HG02623 (cell line): ENCODE data around the gene SURF1.

ENCODE experiments used
- ATAC-seq: cut with Tn5 transposase; IDR thresholded peaks from one replicate; pipeline ENCODE4 v1.9.1; 2021; ENCODE audit warnings: moderate library complexity; ENCODE audit not compliant: unreplicated experiment

The SURF1 gene

GRCh38 chr9:133366435-133366834 is 10.1 kb upstream of the SURF1 start:
- no peak for ATAC-seq

DNA sequence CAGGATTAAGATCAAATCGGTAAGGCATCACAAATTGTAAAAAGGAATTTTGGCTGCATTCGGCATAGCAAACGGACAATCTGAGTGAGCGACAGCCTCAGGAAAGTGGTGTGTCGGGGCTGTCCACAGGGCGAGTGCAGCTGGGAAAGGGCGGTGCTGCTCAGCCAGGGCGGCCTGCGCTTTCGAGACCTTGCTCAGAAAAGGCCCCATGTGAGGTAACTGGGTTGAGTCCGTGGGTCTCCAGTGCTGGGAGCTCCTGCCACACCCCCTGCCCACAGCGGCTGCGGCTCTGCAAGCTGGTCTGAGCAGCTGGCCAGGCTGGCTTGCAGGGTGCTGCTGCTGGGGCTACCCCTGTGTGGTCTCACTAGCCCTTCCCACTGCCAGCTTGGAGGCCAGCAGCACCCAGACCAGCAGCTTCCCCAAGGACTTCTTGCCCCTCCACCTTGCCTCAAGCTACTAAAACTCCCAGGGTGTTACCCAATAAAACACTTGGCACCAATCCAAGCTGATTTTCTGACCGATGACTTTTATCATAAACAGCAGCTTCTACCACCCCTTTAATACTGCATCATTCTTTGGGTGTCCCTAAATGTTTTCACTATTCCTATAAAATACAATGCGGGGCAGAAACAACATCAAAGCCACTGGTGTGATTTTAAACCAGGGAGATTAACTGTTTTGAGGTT is 6.2 kb upstream of the SURF1 start:
- ATAC-seq: no peak

DNA sequence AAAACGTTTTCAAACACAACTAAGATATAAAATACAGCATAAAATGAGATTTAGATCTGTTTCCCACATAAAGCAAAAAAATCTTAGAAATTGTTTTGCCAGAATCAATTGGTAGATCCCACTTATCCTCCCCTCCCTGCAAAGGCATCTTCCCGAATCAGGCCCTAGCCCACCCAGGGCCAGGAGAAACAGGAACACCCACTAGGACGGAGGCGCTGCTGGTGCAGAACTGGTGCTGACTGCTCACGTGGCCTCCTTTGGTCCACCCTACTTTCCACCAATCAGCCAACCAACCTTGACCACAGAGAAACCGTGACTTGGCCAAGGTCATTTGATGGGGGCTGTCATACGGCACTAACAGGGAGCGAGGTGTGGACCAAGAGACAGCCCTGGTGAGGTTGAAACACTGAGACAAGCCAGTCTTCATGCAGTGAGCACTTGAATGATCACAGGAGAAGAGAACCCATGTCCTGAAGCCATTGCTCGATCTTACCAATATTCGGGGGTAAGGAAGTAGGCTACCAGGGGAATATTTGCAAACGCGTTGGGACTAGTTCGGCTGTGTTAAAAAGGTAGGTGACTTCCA is 5.3 kb upstream of the SURF1 start:
- no peak for ATAC-seq

- ATAC-seq: no peak
Measured at GRCh38 chr9:133360400-133361393, 4.4 kb upstream of the SURF1 start.

DNA sequence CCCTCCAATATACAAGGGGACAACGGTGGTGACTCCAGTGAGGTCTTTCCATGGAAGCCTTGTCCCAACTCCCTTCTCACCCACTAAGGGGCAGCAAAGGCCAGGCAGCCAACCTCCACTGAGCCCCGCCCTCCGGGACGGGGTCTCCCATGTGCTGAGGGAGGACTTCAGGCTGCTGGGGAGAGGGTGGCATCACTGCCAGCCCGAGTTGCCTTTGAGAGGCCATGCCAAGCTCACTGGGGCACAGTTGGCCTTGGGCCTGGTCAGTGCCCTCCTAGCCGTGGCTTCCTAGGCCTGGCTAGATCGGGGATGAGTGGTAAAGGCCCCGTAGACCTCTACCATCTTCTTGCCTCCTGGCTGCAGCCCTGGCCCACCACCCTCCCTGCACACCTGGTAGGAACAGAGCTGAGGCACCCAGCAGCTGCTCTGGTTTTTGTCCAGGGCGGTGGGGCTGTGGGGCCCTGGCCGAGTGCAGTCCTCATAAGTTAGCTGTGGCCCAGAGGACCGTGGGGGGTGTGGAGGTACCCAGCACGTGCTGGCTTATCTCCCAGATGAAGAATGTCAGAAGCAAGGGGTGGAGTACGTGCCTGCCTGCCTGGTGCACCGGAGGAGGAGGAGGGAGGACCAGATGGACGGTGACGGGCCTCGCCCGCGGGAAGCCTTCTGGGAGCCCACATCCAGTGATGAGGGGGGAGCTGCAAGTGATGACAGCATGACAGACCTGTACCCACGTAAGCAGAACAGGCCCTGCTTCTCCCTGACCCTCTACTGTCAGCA is 3.3 kb upstream of the SURF1 start:
- no peak for ATAC-seq

DNA sequence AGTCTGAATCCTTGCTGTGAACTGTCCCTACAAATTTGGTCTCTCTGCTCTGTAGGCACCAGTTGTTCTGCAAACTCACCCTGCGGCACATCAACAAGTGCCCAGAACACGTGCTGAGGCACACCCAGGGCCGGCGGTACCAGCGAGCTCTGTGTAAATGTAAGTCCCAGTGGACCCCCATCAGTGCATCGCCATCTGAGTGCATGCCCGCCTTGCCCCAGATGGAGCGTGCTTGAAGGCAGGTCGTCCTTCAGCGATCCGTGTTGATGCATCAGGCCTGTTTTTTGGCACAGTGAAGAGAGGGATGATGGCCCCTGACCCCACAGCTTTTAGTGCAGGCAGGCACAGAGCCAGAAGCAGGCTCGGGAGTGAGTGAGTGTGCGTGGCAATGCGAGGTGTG is 1.4 kb upstream of the SURF1 start:
- no peak for ATAC-seq

DNA sequence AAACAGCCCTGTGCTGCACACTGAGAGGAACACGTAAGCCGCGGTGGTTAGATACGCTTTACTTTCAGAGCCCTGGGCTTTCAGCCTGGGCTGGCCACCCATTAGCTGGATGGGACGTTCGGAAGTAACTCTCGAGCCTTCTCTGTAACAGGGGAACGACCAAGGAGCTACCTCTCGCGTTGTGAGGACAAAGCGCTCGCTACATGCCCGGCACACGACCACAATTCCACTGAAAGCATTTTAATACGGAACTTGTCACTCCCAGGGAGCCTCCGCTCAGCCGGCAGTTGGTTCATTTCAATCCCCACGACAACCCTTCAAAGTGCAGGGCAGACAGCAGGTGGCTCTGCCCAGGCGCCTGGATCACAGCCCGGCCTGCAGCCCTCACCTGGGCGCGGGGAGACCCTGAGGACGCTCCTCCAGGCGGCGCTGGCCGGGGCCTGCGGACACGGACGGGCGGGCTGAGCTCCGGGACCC is 368 bp downstream of the SURF1 start:
- ATAC-seq: peak; percentile 18

DNA sequence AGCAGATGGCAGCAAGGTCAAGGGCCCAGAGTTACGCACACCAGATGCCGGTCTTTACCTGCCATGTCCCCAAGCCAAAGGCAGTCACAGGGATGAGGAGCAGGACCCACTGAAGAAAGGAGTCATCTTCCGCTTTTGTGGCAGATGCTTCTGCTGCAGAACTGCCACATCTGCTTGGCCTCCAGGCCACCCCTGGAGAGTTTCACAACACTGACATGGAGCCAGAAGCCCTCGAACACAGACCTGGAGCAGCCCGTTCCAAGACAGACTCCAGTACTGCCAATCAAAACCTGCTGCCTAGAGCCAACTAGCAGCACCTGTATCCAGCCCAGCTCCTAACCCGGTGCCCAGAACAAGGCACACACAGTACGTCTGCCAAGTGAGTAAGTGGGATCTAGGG is 1.5 kb downstream of the SURF1 start:
- ATAC-seq: no peak

- ATAC-seq: no peak
Measured at GRCh38 chr9:133353548-133353947, 2.7 kb downstream of the SURF1 start.

DNA sequence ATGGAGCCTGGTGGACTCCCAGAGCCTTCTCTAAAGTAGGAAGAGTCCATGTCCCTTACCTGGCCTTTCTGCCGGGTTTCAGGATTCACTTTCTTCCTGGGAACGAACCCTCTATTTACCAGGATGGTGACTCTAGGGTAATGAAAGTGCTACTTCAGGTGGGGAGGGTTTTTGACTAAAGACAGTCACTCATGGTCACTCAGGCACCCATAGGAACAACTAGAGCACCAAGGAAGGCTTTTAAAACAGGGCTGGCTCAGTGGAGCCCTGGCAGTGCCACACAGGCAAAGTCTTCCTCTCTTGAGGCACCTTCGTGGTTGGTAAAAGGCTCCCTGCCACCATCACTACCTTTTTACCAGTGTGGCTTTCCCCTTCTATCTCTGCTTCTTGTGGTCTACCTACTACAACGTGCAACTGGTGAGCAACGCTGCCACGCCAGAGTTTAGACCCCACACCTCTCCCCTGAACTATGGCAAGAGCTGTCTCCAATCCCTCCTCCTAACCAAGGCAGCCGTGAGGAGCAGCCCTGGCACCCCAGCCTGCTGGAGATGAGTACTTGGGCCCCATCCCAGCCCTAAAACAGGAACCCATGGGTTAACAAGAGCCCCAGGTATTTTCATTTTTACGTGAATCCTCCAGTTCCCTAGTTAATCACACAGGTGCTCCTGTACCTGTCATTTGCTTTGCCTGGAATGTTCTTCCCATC is 3.5 kb downstream of the SURF1 start:
- no peak for ATAC-seq

DNA sequence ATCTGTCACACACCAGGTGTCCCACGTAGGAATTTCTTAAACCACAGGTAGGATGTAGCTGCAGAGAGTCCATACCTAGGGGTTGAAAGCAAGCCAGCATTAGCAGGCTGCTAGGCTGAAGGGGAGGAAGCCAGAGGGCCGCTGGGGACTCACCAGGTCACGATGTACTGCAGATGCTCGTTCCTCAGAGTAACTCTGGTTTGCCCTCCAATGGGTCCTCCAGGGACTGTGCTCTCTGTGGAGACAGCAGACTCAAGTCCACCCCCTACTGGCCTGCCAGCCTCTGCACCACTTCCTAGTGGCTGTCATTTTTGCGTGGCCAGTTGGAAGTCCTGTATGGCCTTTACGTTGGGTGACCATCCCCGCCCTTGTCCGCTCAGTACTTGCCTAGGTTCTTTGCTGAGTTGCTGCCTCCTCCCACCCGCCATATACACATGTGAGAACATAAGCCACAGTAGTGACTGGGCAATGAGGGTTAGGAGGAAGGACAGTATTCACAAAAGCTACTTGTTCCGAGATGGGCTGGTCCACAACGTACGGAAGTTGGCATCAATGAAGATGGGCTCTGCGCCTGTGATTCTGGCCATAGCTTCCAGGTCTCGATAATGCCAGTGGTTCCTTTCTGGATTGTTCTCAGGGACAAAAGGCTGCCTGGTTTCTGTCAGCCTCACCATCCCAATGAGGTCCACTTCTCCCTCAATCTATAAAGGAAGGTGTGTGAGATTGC is 4.2 kb downstream of the SURF1 start:
- no peak for ATAC-seq

DNA sequence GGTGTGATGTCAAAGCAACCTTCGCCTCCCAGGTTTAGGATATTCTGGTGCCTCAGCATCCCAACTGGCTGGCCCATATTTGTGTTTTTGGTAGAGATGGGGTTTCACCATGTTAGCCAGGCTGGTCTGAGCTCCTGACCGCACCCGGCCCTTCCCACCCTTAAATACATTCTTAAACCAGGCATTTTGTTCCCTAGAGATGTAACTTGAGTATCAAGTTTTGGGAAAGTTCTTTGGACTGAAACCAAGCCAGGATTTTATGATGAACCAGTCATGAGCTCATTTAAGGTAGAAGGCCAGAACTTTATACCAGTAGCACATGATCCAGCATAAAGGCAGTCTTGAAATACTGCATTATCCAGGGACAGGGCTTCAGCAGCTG is 4.8 kb downstream of the SURF1 start:
- ATAC-seq: no peak

- ATAC-seq: no peak
Measured at GRCh38 chr9:133349965-133350616, 6.2 kb downstream of the SURF1 start.

GRCh38 chr9:133348718-133349573 is 7.3 kb downstream of the SURF1 start:
- ATAC-seq: no peak

GRCh38 chr9:133347985-133348717 is 8.1 kb downstream of the SURF1 start, which contains the start of the genes MED22 and RPL7A:
Gene MED22, minus strand, starts transcription at chr9:133348131. Its CDS starts 1,469 bp downstream, at chr9:133346662.
Gene RPL7A, plus strand, starts transcription at chr9:133348218. Its CDS starts 26 bp downstream, at chr9:133348244.
- ATAC-seq: peak; percentile 76

- ATAC-seq: peak; percentile 31
Measured at GRCh38 chr9:133347515-133347984, 8.7 kb downstream of the SURF1 start.
